OCI-LY7 (cell line): Measurements from ENCODE around the gene CLINT1. TPM values are rescaled to one million over a fixed set of nuclear protein-coding genes. Genes with fewer than 3 reads are reported as not detected.
A peak's percentile ranks its signal among the peaks of the same experiment; 100 is the strongest.

ENCODE experiments used
- BruUV-seq: library from RNA; stranded (reverse); fragments of 400-500 nt; replicated peaks from 2 replicates; lab custom pipeline; 2021; lab: Mats Ljungman, UMichigan
- CTCF ChIA-PET: fragments of 300-600 bp; sonication (Branson Sonifier 250); formaldehyde crosslinking; loops from one replicate; lab custom pipeline; 2022; ENCODE audit warnings: antibody characterized with exemption; ENCODE audit not compliant: unreplicated experiment; lab: Charles Lee
- POLR2A ChIA-PET: fragments of 300-600 bp; sonication (Branson Sonifier 250); formaldehyde crosslinking; loops from one replicate; lab custom pipeline; 2022; ENCODE audit warnings: antibody characterized with exemption; lab: Charles Lee
- DNase-seq: peaks from one replicate; pipeline ENCODE4 v3.0.0-alpha.2; 2015; ENCODE audit warnings: low spot score
- H2AFZ ChIP-seq: fragments of 200-600 bp; sonication (generic), shearing (Covaris generic); 2 replicates; pipeline ENCODE4 v1.6.1; 2014; ENCODE audit warnings: mild to moderate bottlenecking, antibody characterized with exemption, low read length, moderate library complexity
- H3K27ac ChIP-seq: fragments of 200-600 bp; sonication (generic); 2 replicates; pipeline ENCODE4 v1.5.1; 2014; ENCODE audit warnings: mixed run types, low read depth, mild to moderate bottlenecking, moderate library complexity, low read length, inconsistent platforms; ENCODE audit not compliant: poor library complexity, severe bottlenecking
- H3K36me3 ChIP-seq: fragments of 200-600 bp; sonication (generic); 2 replicates; pipeline ENCODE4 v1.6.1; 2014; ENCODE audit warnings: mild to moderate bottlenecking, antibody characterized with exemption, low read length, moderate library complexity, mixed read lengths; ENCODE audit not compliant: insufficient read depth
- H3K4me1 ChIP-seq: fragments of 200-600 bp; sonication (generic); 2 replicates; pipeline ENCODE4 v1.5.1; 2014; ENCODE audit warnings: mild to moderate bottlenecking, low read length; ENCODE audit not compliant: insufficient read depth, poor library complexity, severe bottlenecking
- H3K4me2 ChIP-seq: fragments of 200-600 bp; sonication (generic); 2 replicates; pipeline ENCODE4 v1.6.1; 2014; ENCODE audit warnings: mild to moderate bottlenecking, low read length
- H3K4me3 ChIP-seq: fragments of 200-600 bp; sonication (generic); 2 replicates; pipeline ENCODE4 v1.5.1; 2014; ENCODE audit warnings: mild to moderate bottlenecking, low read depth, low read length; ENCODE audit not compliant: poor library complexity, severe bottlenecking
- H3K79me2 ChIP-seq: fragments of 200-600 bp; sonication (generic); 2 replicates; pipeline ENCODE4 v1.6.1; 2016; ENCODE audit warnings: low read depth, mild to moderate bottlenecking, low read length, moderate library complexity, mixed read lengths; ENCODE audit not compliant: insufficient read depth
- H3K9me2 ChIP-seq: fragments of 200-600 bp; sonication (generic); 2 replicates; pipeline ENCODE4 v1.6.1; 2016; ENCODE audit warnings: mild to moderate bottlenecking, low read length, mixed read lengths; ENCODE audit not compliant: insufficient read depth
- H3K9me3 ChIP-seq: fragments of 200-600 bp; sonication (generic); 2 replicates; pipeline ENCODE4 v1.6.1; 2014; ENCODE audit warnings: mild to moderate bottlenecking, mixed run types, low read length, mixed read lengths
- H4K20me1 ChIP-seq: fragments of 200-600 bp; sonication (generic); 2 replicates; pipeline ENCODE4 v1.6.1; 2014; ENCODE audit warnings: mild to moderate bottlenecking, antibody characterized with exemption, low read length, moderate library complexity, mixed read lengths; ENCODE audit not compliant: insufficient read depth
- CTCF ChIP-seq: fragments of 200-600 bp; sonication (generic); conservative IDR thresholded peaks from 2 replicates; pipeline ENCODE4 v1.5.1; 2014; ENCODE audit warnings: mild to moderate bottlenecking, antibody characterized with exemption, low read length, moderate library complexity, mixed read lengths
- EZH2phosphoT487 ChIP-seq: fragments of 200-600 bp; sonication (generic); IDR thresholded peaks from 2 replicates; pipeline ENCODE4 v1.6.1; 2018; ENCODE audit warnings: low read depth, borderline replicate concordance, mild to moderate bottlenecking, mixed run types, antibody characterized with exemption, low read length, moderate library complexity, mixed read lengths
- intact Hi-C: fragments of 100-400 bp; cut with micrococcal nuclease; formaldehyde crosslinking; loops from one replicate; pipeline ENCODE4 v1.10.0; 2022; ENCODE audit not compliant: unreplicated experiment
- total RNA-seq, 2 experiments: library from RNA; depleted of rRNA in 1 of 2; stranded (reverse); fragments of >200 nt in 1 of 2; shearing (Covaris generic) in 1 of 2; gene quantifications; 2 replicates each; pipeline ENCODE4 v1.2.3, GENCODE V29; 2014 to 2022

CLINT1 gene
- total RNA-seq, 2 experiments from 2014 or later: 107 to 135 TPM

- peaks cover 25% of the 10 kb centered on the region; the same call in 1 of the 2 replicates for H4K20me1 ChIP-seq
- H3K27ac ChIP-seq: peak overlapping the region; percentile 97
- H3K4me1 ChIP-seq: peaks cover 82% of the 10 kb centered on the region
- no peaks in the 10 kb centered on the region for H3K9me2 ChIP-seq
- peak overlapping the region; percentile 96 for H3K4me3 ChIP-seq
- peak overlapping the region; percentile 51; the same call in 1 of the 2 replicates for H2AFZ ChIP-seq
- intact Hi-C loops: no loop called here
- peaks cover 47% of the 10 kb centered on the region for H3K79me2 ChIP-seq
- H3K9me3 ChIP-seq: no peaks in the 10 kb centered on the region
- ChIA-PET CTCF (interaction anchor here (0.7 to 1.0 kb wide), 3 partner anchors 28 to 39 kb away, joined by 3 to 4 read pairs (median 4); no protein-coding TSS in a partner anchor), POLR2A (interaction anchor here (0.5 to 4.9 kb wide), 10 partner anchors 14 to 875 kb away, joined by 3 to 34 read pairs (median 5); no protein-coding TSS in a partner anchor)
- peak overlapping the region; percentile 72 for H3K4me2 ChIP-seq
- no peak for TF ChIP-seq CTCF
- no peak for TF ChIP-seq EZH2phosphoT487
- DNase-seq: no peak
- no TSS peak for BruUV-seq
- H3K36me3 ChIP-seq: peaks cover 35% of the 10 kb centered on the region
Observed at GRCh38 chr5:157859227-157859575, 256 bp upstream of the CLINT1 start.

- Histone ChIP-seq H2AFZ (no peak overlapping the region), H3K36me3 (peaks cover 45% of the 10 kb centered on the region), H3K4me2 (peak overlapping the region; percentile 85), H3K79me2 (peaks cover 59% of the 10 kb centered on the region), H4K20me1 (peaks cover 25% of the 10 kb centered on the region; the same call in 1 of the 2 replicates), H3K4me1 (peaks cover 81% of the 10 kb centered on the region), H3K9me2 (no peaks in the 10 kb centered on the region), H3K9me3 (no peaks in the 10 kb centered on the region), H3K4me3 (peak overlapping the region; percentile 96), H3K27ac (peak overlapping the region; percentile 67)
- ChIA-PET POLR2A (interaction anchor here (0.6 to 4.9 kb wide), 24 partner anchors 13 to 132 kb away, joined by 3 to 34 read pairs (median 4); no protein-coding TSS in a partner anchor), CTCF (interaction anchor here (1.2 kb wide), 1 partner anchor 14 kb away, joined by 4 read pairs; no protein-coding TSS in a partner anchor)
- intact Hi-C loops: no loop called here
- no peak for TF ChIP-seq EZH2phosphoT487
- no peak for TF ChIP-seq CTCF
- TSS peak; percentile 50 for BruUV-seq
- DNase-seq: peak; percentile 57
Observed at GRCh38 chr5:157857816-157858526, 974 bp downstream of the CLINT1 start.
